Measurements from ENCODE around the gene LRP11. TPM values are rescaled to one million over a fixed set of nuclear protein-coding genes. Genes with fewer than 3 reads are reported as not detected.
A peak's percentile ranks its signal among the peaks of the same experiment; 100 is the strongest.

LRP11 gene
- total and polyA plus RNA-seq, 9 of the 15 experiments (the other 6 are each of a cell fraction or from before 2014, with no cell fraction given), result 0.51 to 3.5 (median 2.4) TPM

- no peak overlapping the region for H2AFZ ChIP-seq (ENCODE audit: low read depth, low read length)
- no peaks in the 10 kb centered on the region for H3K9me1 ChIP-seq (ENCODE audit: control insufficient read depth, insufficient read depth, low read length)
- FAIRE-seq, result no peak
- peaks cover 4% of the 10 kb centered on the region; the same call in 1 of the 2 replicates for H3K9me3 ChIP-seq (replicated peaks; ENCODE audit: control insufficient read depth, insufficient read depth, low read depth, low read length)
- H3K4me3 ChIP-seq, result no peak overlapping the region
- TF ChIP-seq SMC3 (conservative IDR thresholded peaks at IDR 0.05; ENCODE audit: insufficient read depth, low read depth, low read length) (no peak), XRCC3 (IDR thresholded peaks at IDR 0.05) (no peak), NFIC (IDR thresholded peaks at IDR 0.05) (peak; percentile 91), MTA2 (IDR thresholded peaks at IDR 0.05; ENCODE audit: low read depth) (no peak), SPI1 (IDR thresholded peaks at IDR 0.05; ENCODE audit: borderline replicate concordance, low read depth, low read length) (no peak), NFIX (CRISPR knock-in tag; IDR thresholded peaks at IDR 0.05; ENCODE audit: low read depth) (peak; percentile 37; the same call in 1 of the 2 replicates), POLR2B (IDR thresholded peaks at IDR 0.05; ENCODE audit: low read depth, partially characterized antibody) (no peak)
- H3K4me1 ChIP-seq (replicated peaks in 1 of 2; ENCODE audit: control insufficient read depth in 2 of 2, insufficient read depth in 2 of 2, low read length in 2 of 2), result peaks cover 0 to 9% of the 10 kb centered on the region in 2 experiments; a peak in 1 of 5 replicates
- no peak for DNase-seq (ENCODE audit: extremely low read depth in 1 of 4, low spot score in 3 of 4)
- ChIA-PET POLR2A (interaction anchor here (0.6 to 2.0 kb wide), 3 partner anchors 8 to 33 kb away, joined by 3 to 10 read pairs (median 7); no protein-coding TSS in a partner anchor), CTCF (ENCODE audit: low intra/inter-chr PET ratio) (interaction anchor here (0.6 kb wide), 1 partner anchor 1234 kb away, joined by 3 read pairs; no protein-coding TSS in a partner anchor)
- under 1% methylated on average over 6 of the region's 6 CpGs for WGBS (ENCODE audit: insufficient coverage, low coverage, missing lambda C conversion rate)
- no peaks in the 10 kb centered on the region for H4K20me1 ChIP-seq (replicated peaks; ENCODE audit: control insufficient read depth, insufficient read depth, low read length)
- no peaks in the 10 kb centered on the region for H3K79me2 ChIP-seq (ENCODE audit: control insufficient read depth, insufficient read depth, low read length)
- H3K27ac ChIP-seq (ENCODE audit: extremely low read depth, low read depth, low read length), result no peak overlapping the region
- H3K4me2 ChIP-seq (ENCODE audit: insufficient read depth, low read length), result no peak overlapping the region
- H3K27me3 ChIP-seq (ENCODE audit: control insufficient read depth in 2 of 2, insufficient read depth in 2 of 2, low read length in 2 of 2), result peaks cover 23 to 60% of the 10 kb centered on the region in 2 experiments; a peak in 4 of 5 replicates
- H3K36me3 ChIP-seq (ENCODE audit: control insufficient read depth, insufficient read depth, low read length), result no peaks in the 10 kb centered on the region
- in situ Hi-C loops (cut with MboI), result loop anchor here (25.0 kb wide), 1 partner anchor 869 kb away; no protein-coding TSS in a partner anchor
- no peak for ATAC-seq
- BruUV-seq (replicated peaks), result no TSS peak
- H3K9ac ChIP-seq (ENCODE audit: insufficient read depth in 1 of 2, low read depth in 2 of 2, low read length in 2 of 2), result no peak overlapping the region
- intact Hi-C loops (cut with micrococcal nuclease), result no loop called here
Observed at GRCh38 chr6:149905911-149906371, 41.8 kb upstream of the LRP11 start.
